Ishikawa (cell line): ENCODE results near the gene UBE2D4.

Experiments used
- CEBPB ChIP-seq: IDR thresholded peaks from 2 replicates; pipeline ENCODE4 v1.6.1; 2012
- NFIC ChIP-seq: IDR thresholded peaks from 2 replicates; pipeline ENCODE4 v1.6.1; 2012
- RAD21 ChIP-seq: IDR thresholded peaks from 2 replicates; pipeline ENCODE4 v1.6.1; 2012; ENCODE audit warnings: low read depth

- TF ChIP-seq CEBPB (no peak), RAD21 (no peak), NFIC (no peak)
These were observed 11.2 kb downstream of the UBE2D4 start for GRCh38 chr7:43937444-43937843.
